ENCODE measurements around the gene PYY.
A peak's percentile ranks its signal among the peaks of the same experiment; 100 is the strongest.

The PYY gene

GRCh38 chr17:43920500-43921095 is 33.1 kb downstream of the PYY start:
- H3K79me1 ChIP-seq (ENCODE audit: low read length), result no peaks in the 10 kb centered on the region
- no peak overlapping the region for H3K4me3 ChIP-seq (ENCODE audit: low read depth, low read length)
- H3K23ac ChIP-seq (ENCODE audit: low read length), result no peak overlapping the region
- H3K14ac ChIP-seq (ENCODE audit: low read length), result no peak overlapping the region
- no peaks in the 10 kb centered on the region for H3K36me3 ChIP-seq (ENCODE audit: control insufficient read depth in 1 of 2, insufficient read depth in 2 of 2, low read length in 2 of 2)
- no peak overlapping the region for H3K4me2 ChIP-seq (ENCODE audit: low read length)
- H2AK5ac ChIP-seq (ENCODE audit: low read length), result no peak overlapping the region
- H3K9me3 ChIP-seq (ENCODE audit: insufficient read depth, low read depth, low read length), result peaks cover 6% of the 10 kb centered on the region
- H2AFZ ChIP-seq (ENCODE audit: insufficient read depth, low read length, poor library complexity), result no peak overlapping the region
- no peaks in the 10 kb centered on the region for H3K79me2 ChIP-seq (ENCODE audit: control insufficient read depth, insufficient read depth, low read length, poor library complexity)
- H4K12ac ChIP-seq (ENCODE audit: low read depth, low read length), result no peak overlapping the region
- peaks cover under 1% of the 10 kb centered on the region for H3K27me3 ChIP-seq (ENCODE audit: insufficient read depth, low read length)
- H3K4ac ChIP-seq (ENCODE audit: low read depth, low read length), result no peak overlapping the region
- H3K18ac ChIP-seq (ENCODE audit: low read length), result no peak overlapping the region
- no CpG with 5 or more reads among the region's 10 CpGs for WGBS (ENCODE audit: extremely low coverage, insufficient coverage, insufficient read length)
- no peak overlapping the region for H2BK12ac ChIP-seq (ENCODE audit: low read length)
- H2BK5ac ChIP-seq (ENCODE audit: low read depth, low read length, poor library complexity), result no peak overlapping the region
- no peak overlapping the region for H4K8ac ChIP-seq (ENCODE audit: low read depth, low read length)
- no peaks in the 10 kb centered on the region for H3K4me1 ChIP-seq (ENCODE audit: control insufficient read depth in 1 of 2, insufficient read depth in 2 of 2, low read length in 2 of 2)
- no peak for DNase-seq
- H3K9ac ChIP-seq (ENCODE audit: low read length), result no peak overlapping the region
- H4K91ac ChIP-seq (ENCODE audit: low read depth, low read length), result no peak overlapping the region
- H3K27ac ChIP-seq (ENCODE audit: low read depth, low read length), result no peak overlapping the region
- H2BK120ac ChIP-seq (ENCODE audit: insufficient read depth, low read length, poor library complexity), result no peak overlapping the region

GRCh38 chr17:43918026-43918389 is 35.7 kb downstream of the PYY start:
- Histone ChIP-seq H3K4ac (ENCODE audit: low read depth, low read length) (no peak overlapping the region), H3K18ac (ENCODE audit: low read length) (no peak overlapping the region), H3K79me2 (ENCODE audit: control insufficient read depth, insufficient read depth, low read length, poor library complexity) (no peaks in the 10 kb centered on the region), H4K12ac (ENCODE audit: low read depth, low read length) (no peak overlapping the region), H2BK12ac (ENCODE audit: low read length) (no peak overlapping the region), H3K4me3 (ENCODE audit: low read depth, low read length) (no peak overlapping the region), H4K91ac (ENCODE audit: low read depth, low read length) (no peak overlapping the region), H3K23ac (ENCODE audit: low read length) (no peak overlapping the region), H3K36me3 (ENCODE audit: control insufficient read depth in 1 of 2, insufficient read depth in 2 of 2, low read length in 2 of 2) (no peaks in the 10 kb centered on the region), H2BK120ac (ENCODE audit: insufficient read depth, low read length, poor library complexity) (no peak overlapping the region), H3K14ac (ENCODE audit: low read length) (no peak overlapping the region), H3K4me1 (ENCODE audit: control insufficient read depth in 1 of 2, insufficient read depth in 2 of 2, low read length in 2 of 2) (no peaks in the 10 kb centered on the region), H3K27ac (ENCODE audit: low read depth, low read length) (no peak overlapping the region), H2AFZ (ENCODE audit: insufficient read depth, low read length, poor library complexity) (no peak overlapping the region), H3K9me3 (ENCODE audit: insufficient read depth, low read depth, low read length) (peaks cover 9% of the 10 kb centered on the region), H2AK5ac (ENCODE audit: low read length) (no peak overlapping the region), H3K9ac (ENCODE audit: low read length) (no peak overlapping the region), H3K27me3 (ENCODE audit: insufficient read depth, low read length) (no peaks in the 10 kb centered on the region), H2BK5ac (ENCODE audit: low read depth, low read length, poor library complexity) (no peak overlapping the region), H3K4me2 (ENCODE audit: low read length) (no peak overlapping the region), H3K79me1 (ENCODE audit: low read length) (no peaks in the 10 kb centered on the region), H4K8ac (ENCODE audit: low read depth, low read length) (no peak overlapping the region)
- DNase-seq, result no peak
- WGBS (ENCODE audit: extremely low coverage, insufficient coverage, insufficient read length), result no CpG with 5 or more reads among the region's 13 CpGs

GRCh38 chr17:43917348-43918025 is 36.3 kb downstream of the PYY start:
- Histone ChIP-seq H2AFZ (ENCODE audit: insufficient read depth, low read length, poor library complexity) (no peak overlapping the region), H3K18ac (ENCODE audit: low read length) (no peak overlapping the region), H3K36me3 (ENCODE audit: control insufficient read depth in 1 of 2, insufficient read depth in 2 of 2, low read length in 2 of 2) (no peaks in the 10 kb centered on the region), H2AK5ac (ENCODE audit: low read length) (no peak overlapping the region), H3K9ac (ENCODE audit: low read length) (no peak overlapping the region), H4K91ac (ENCODE audit: low read depth, low read length) (no peak overlapping the region), H3K4me3 (ENCODE audit: low read depth, low read length) (no peak overlapping the region), H3K79me2 (ENCODE audit: control insufficient read depth, insufficient read depth, low read length, poor library complexity) (no peaks in the 10 kb centered on the region), H3K27me3 (ENCODE audit: insufficient read depth, low read length) (no peaks in the 10 kb centered on the region), H2BK12ac (ENCODE audit: low read length) (no peak overlapping the region), H4K8ac (ENCODE audit: low read depth, low read length) (no peak overlapping the region), H3K79me1 (ENCODE audit: low read length) (no peaks in the 10 kb centered on the region), H2BK120ac (ENCODE audit: insufficient read depth, low read length, poor library complexity) (no peak overlapping the region), H3K4ac (ENCODE audit: low read depth, low read length) (no peak overlapping the region), H4K12ac (ENCODE audit: low read depth, low read length) (no peak overlapping the region), H3K9me3 (ENCODE audit: insufficient read depth, low read depth, low read length) (peaks cover 9% of the 10 kb centered on the region), H3K23ac (ENCODE audit: low read length) (no peak overlapping the region), H3K14ac (ENCODE audit: low read length) (no peak overlapping the region), H3K4me2 (ENCODE audit: low read length) (no peak overlapping the region), H2BK5ac (ENCODE audit: low read depth, low read length, poor library complexity) (no peak overlapping the region), H3K27ac (ENCODE audit: low read depth, low read length) (no peak overlapping the region), H3K4me1 (ENCODE audit: control insufficient read depth in 1 of 2, insufficient read depth in 2 of 2, low read length in 2 of 2) (no peaks in the 10 kb centered on the region)
- DNase-seq, result peak; percentile 30 to 54
- no CpG with 5 or more reads among the region's 43 CpGs for WGBS (ENCODE audit: extremely low coverage, insufficient coverage, insufficient read length)

GRCh38 chr17:43917016-43917347 is 36.8 kb downstream of the PYY start:
- Histone ChIP-seq H2BK120ac (ENCODE audit: insufficient read depth, low read length, poor library complexity) (no peak overlapping the region), H4K8ac (ENCODE audit: low read depth, low read length) (no peak overlapping the region), H3K4me1 (ENCODE audit: control insufficient read depth in 1 of 2, insufficient read depth in 2 of 2, low read length in 2 of 2) (no peaks in the 10 kb centered on the region), H3K27ac (ENCODE audit: low read depth, low read length) (no peak overlapping the region), H3K36me3 (ENCODE audit: control insufficient read depth in 1 of 2, insufficient read depth in 2 of 2, low read length in 2 of 2) (no peaks in the 10 kb centered on the region), H3K14ac (ENCODE audit: low read length) (no peak overlapping the region), H3K18ac (ENCODE audit: low read length) (no peak overlapping the region), H4K91ac (ENCODE audit: low read depth, low read length) (no peak overlapping the region), H2BK5ac (ENCODE audit: low read depth, low read length, poor library complexity) (no peak overlapping the region), H3K4me3 (ENCODE audit: low read depth, low read length) (no peak overlapping the region), H3K4me2 (ENCODE audit: low read length) (no peak overlapping the region), H3K4ac (ENCODE audit: low read depth, low read length) (no peak overlapping the region), H3K9me3 (ENCODE audit: insufficient read depth, low read depth, low read length) (peaks cover 9% of the 10 kb centered on the region), H2BK12ac (ENCODE audit: low read length) (no peak overlapping the region), H3K79me2 (ENCODE audit: control insufficient read depth, insufficient read depth, low read length, poor library complexity) (no peaks in the 10 kb centered on the region), H3K27me3 (ENCODE audit: insufficient read depth, low read length) (no peaks in the 10 kb centered on the region), H2AFZ (ENCODE audit: insufficient read depth, low read length, poor library complexity) (no peak overlapping the region), H3K9ac (ENCODE audit: low read length) (no peak overlapping the region), H3K23ac (ENCODE audit: low read length) (no peak overlapping the region), H3K79me1 (ENCODE audit: low read length) (no peaks in the 10 kb centered on the region), H2AK5ac (ENCODE audit: low read length) (no peak overlapping the region), H4K12ac (ENCODE audit: low read depth, low read length) (no peak overlapping the region)
- DNase-seq, result no peak
- no CpG with 5 or more reads among the region's 8 CpGs for WGBS (ENCODE audit: extremely low coverage, insufficient coverage, insufficient read length)

Data from trophoblast cell (in vitro differentiated cells and primary cell).